Ishikawa (cell line): Measurements from ENCODE around the gene AADACL4.

Source experiments
- CEBPB ChIP-seq: IDR thresholded peaks from 2 replicates; pipeline ENCODE4 v1.6.1; 2012
- CREB1 ChIP-seq: IDR thresholded peaks from 2 replicates; pipeline ENCODE4 v1.6.1; 2012; ENCODE audit warnings: low read depth
- EGR1 ChIP-seq: IDR thresholded peaks from 2 replicates; pipeline ENCODE4 v1.6.1; 2012
- EP300 ChIP-seq: IDR thresholded peaks from 2 replicates; pipeline ENCODE4 v1.6.1; 2012; ENCODE audit warnings: borderline replicate concordance
- FOXM1 ChIP-seq: IDR thresholded peaks from 2 replicates; pipeline ENCODE4 v1.6.1; 2012; ENCODE audit warnings: low read depth, borderline replicate concordance
- MAX ChIP-seq: IDR thresholded peaks from 2 replicates; pipeline ENCODE4 v1.6.1; 2012
- NFIC ChIP-seq: IDR thresholded peaks from 2 replicates; pipeline ENCODE4 v1.6.1; 2012
- RAD21 ChIP-seq: IDR thresholded peaks from 2 replicates; pipeline ENCODE4 v1.6.1; 2012; ENCODE audit warnings: low read depth
- TAF1 ChIP-seq: IDR thresholded peaks from 2 replicates; pipeline ENCODE4 v1.6.1; 2012; ENCODE audit warnings: low read depth, mild to moderate bottlenecking
- TCF12 ChIP-seq: IDR thresholded peaks from 2 replicates; pipeline ENCODE4 v1.6.1; 2012; ENCODE audit warnings: low read depth
- TEAD4 ChIP-seq: IDR thresholded peaks from 2 replicates; pipeline ENCODE4 v1.6.1; 2012
- USF1 ChIP-seq: IDR thresholded peaks from 2 replicates; pipeline ENCODE4 v1.6.1; 2012
- YY1 ChIP-seq: IDR thresholded peaks from 2 replicates; pipeline ENCODE4 v1.6.1; 2012; ENCODE audit warnings: low read depth
- ZBTB7A ChIP-seq: IDR thresholded peaks from 2 replicates; pipeline ENCODE4 v1.6.1; 2012; ENCODE audit warnings: low read depth
- TF ChIP-seq, protein P1 (sequence below): IDR thresholded peaks from 2 replicates; pipeline ENCODE4 v1.6.1; 2012; ENCODE audit warnings: low read depth, mild to moderate bottlenecking

Gene AADACL4

GRCh38 chr1:12607263-12607662 is 36.6 kb upstream of the AADACL4 start:
- TF ChIP-seq CREB1 (no peak), NFIC (no peak), CEBPB (no peak), USF1 (no peak), EP300 (no peak), FOXM1 (no peak), TAF1 (no peak), YY1 (no peak), MAX (no peak)
- TF ChIP-seq, protein P1, sequence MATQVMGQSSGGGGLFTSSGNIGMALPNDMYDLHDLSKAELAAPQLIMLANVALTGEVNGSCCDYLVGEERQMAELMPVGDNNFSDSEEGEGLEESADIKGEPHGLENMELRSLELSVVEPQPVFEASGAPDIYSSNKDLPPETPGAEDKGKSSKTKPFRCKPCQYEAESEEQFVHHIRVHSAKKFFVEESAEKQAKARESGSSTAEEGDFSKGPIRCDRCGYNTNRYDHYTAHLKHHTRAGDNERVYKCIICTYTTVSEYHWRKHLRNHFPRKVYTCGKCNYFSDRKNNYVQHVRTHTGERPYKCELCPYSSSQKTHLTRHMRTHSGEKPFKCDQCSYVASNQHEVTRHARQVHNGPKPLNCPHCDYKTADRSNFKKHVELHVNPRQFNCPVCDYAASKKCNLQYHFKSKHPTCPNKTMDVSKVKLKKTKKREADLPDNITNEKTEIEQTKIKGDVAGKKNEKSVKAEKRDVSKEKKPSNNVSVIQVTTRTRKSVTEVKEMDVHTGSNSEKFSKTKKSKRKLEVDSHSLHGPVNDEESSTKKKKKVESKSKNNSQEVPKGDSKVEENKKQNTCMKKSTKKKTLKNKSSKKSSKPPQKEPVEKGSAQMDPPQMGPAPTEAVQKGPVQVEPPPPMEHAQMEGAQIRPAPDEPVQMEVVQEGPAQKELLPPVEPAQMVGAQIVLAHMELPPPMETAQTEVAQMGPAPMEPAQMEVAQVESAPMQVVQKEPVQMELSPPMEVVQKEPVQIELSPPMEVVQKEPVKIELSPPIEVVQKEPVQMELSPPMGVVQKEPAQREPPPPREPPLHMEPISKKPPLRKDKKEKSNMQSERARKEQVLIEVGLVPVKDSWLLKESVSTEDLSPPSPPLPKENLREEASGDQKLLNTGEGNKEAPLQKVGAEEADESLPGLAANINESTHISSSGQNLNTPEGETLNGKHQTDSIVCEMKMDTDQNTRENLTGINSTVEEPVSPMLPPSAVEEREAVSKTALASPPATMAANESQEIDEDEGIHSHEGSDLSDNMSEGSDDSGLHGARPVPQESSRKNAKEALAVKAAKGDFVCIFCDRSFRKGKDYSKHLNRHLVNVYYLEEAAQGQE = no peak

DNA sequence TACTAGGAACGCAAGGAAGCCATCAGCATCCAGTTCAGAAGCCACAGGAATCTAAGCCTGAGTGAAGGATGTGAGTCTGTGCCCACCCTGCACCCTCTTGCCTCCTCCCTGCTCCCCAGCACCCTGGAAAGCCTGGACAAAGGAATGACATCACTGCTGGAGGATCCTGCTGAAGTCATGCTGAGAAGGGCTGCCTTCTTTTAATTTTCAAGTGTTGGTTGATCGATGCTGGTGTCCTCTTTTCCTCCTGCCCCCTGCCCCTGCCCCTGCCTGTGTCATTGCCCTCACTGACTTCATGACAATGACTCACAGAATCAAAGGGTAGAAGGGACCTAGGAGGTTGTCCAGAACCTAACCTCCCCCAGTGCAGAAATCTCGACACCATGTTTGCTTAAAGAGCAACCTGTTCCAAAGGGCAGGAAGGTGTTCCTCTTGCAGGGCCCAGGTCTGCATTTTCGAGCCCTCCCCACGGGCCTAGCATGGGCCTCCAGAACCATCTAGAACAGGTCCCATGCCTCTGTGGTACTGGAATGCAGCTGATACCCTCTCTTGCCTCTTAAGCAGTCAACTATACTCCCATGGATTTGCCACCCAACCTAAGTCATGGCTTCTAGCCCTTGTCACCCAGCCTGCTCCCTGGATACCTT is 35.5 kb upstream of the AADACL4 start:
- TF ChIP-seq YY1 (no peak), RAD21 (no peak), EP300 (no peak), CEBPB (no peak), TAF1 (no peak)

GRCh38 chr1:12609469-12610003 is 34.3 kb upstream of the AADACL4 start:
- TF ChIP-seq EGR1 (no peak), FOXM1 (no peak), MAX (no peak), ZBTB7A (no peak), TAF1 (no peak), TEAD4 (no peak), CREB1 (no peak), RAD21 (no peak), EP300 (no peak), CEBPB (no peak), YY1 (no peak), USF1 (no peak), NFIC (no peak), TCF12 (no peak)
- TF ChIP-seq, protein P1 = no peak

GRCh38 chr1:12610305-12610935 is 33.5 kb upstream of the AADACL4 start:
- no peak for TF ChIP-seq CREB1
- TF ChIP-seq USF1 = no peak
- no peak for TF ChIP-seq EGR1
- no peak for TF ChIP-seq YY1
- no peak for TF ChIP-seq NFIC
- no peak for TF ChIP-seq CEBPB
- TF ChIP-seq EP300 = no peak
- TF ChIP-seq FOXM1 = no peak
- TF ChIP-seq, protein P1 = no peak
- no peak for TF ChIP-seq ZBTB7A
- TF ChIP-seq MAX = no peak
- TF ChIP-seq TEAD4 = no peak
- TF ChIP-seq TCF12 = no peak
- TF ChIP-seq TAF1 = no peak
- no peak for TF ChIP-seq RAD21
